ENCODE data around the gene WSCD1.

The WSCD1 gene

GRCh38 chr17:6100891-6101500 lies 30.8 kb downstream of the WSCD1 start:
- DNase-seq (ENCODE audit: extremely low read depth, low read depth), result no peak
- H3K4me3 ChIP-seq (replicated peaks; ENCODE audit: low read depth, low read length), result no peak overlapping the region
- no peak for TF ChIP-seq CTCF (IDR thresholded peaks at IDR 0.05; ENCODE audit: low read depth, low read length, missing control alignments)

- DNase-seq (ENCODE audit: extremely low read depth, low read depth), result no peak
- H3K4me3 ChIP-seq (replicated peaks; ENCODE audit: low read depth, low read length), result no peak overlapping the region
- no peak for TF ChIP-seq CTCF (IDR thresholded peaks at IDR 0.05; ENCODE audit: low read depth, low read length, missing control alignments)
Measured at GRCh38 chr17:6101706-6102105, 31.5 kb downstream of the WSCD1 start.

GRCh38 chr17:6102615-6103014 lies 32.4 kb downstream of the WSCD1 start:
- DNase-seq (ENCODE audit: extremely low read depth, low read depth), result no peak
- TF ChIP-seq CTCF (IDR thresholded peaks at IDR 0.05; ENCODE audit: low read depth, low read length, missing control alignments), result no peak
- no peak overlapping the region for H3K4me3 ChIP-seq (replicated peaks; ENCODE audit: low read depth, low read length)

GRCh38 chr17:6104956-6105648 lies 34.9 kb downstream of the WSCD1 start:
- no peak overlapping the region for H3K4me3 ChIP-seq (replicated peaks; ENCODE audit: low read depth, low read length)
- no peak for DNase-seq (ENCODE audit: extremely low read depth, low read depth)
- TF ChIP-seq CTCF (IDR thresholded peaks at IDR 0.05; ENCODE audit: low read depth, low read length, missing control alignments), result no peak

GRCh38 chr17:6105649-6106007 lies 35.4 kb downstream of the WSCD1 start:
- no peak for TF ChIP-seq CTCF (IDR thresholded peaks at IDR 0.05; ENCODE audit: low read depth, low read length, missing control alignments)
- DNase-seq (ENCODE audit: extremely low read depth, low read depth), result no peak

GRCh38 chr17:6106212-6106611 lies 36.0 kb downstream of the WSCD1 start:
- no peak for DNase-seq (ENCODE audit: extremely low read depth, low read depth)
- TF ChIP-seq CTCF (IDR thresholded peaks at IDR 0.05; ENCODE audit: low read depth, low read length, missing control alignments), result no peak
- no peak overlapping the region for H3K4me3 ChIP-seq (replicated peaks; ENCODE audit: low read depth, low read length)

More at GRCh38 chr17:6105649-6106007, 35.4 kb downstream of the WSCD1 start:
- H3K4me3 ChIP-seq (replicated peaks; ENCODE audit: low read depth, low read length), result no peak overlapping the region
